SU-DHL-6 (cell line): ENCODE results near the gene OR10H4.

Source experiments
- EZH2phosphoT487 ChIP-seq: fragments of 200-600 bp; sonication (generic), shearing (Covaris generic); conservative IDR thresholded peaks from 2 replicates; pipeline ENCODE4 v1.6.1; 2018; ENCODE audit warnings: mild to moderate bottlenecking, antibody characterized with exemption, low read length, moderate library complexity, mixed read lengths
- TF ChIP-seq, protein P1 (sequence below): fragments of 200-600 bp; sonication (generic); IDR thresholded peaks from one replicate; pipeline ENCODE4 v1.5.1; 2017; ENCODE audit warnings: antibody characterized with exemption, mild to moderate bottlenecking, low read length, moderate library complexity; ENCODE audit not compliant: insufficient read depth, poor library complexity, severe bottlenecking

DNA sequence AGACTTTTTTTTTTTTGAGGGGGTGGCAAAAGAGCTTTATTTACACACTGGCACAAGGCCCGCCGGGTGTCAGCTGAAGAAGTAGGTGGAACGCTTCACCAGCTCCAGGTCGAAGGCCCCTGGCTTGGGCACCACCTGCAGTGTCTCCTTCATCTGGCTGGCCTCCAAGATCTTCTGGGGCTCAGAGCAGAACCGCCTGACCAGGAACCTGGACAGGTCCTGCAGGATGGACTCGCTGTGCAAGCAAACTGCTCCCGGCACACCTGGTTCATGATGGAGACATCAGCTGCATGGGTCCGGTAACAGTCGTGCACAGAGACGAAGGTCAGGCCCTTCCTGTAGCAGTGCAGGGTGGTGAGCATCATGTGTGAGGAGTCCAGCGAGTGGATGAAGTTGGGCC is 46.6 kb upstream of the OR10H4 start:
- TF ChIP-seq, protein P1, sequence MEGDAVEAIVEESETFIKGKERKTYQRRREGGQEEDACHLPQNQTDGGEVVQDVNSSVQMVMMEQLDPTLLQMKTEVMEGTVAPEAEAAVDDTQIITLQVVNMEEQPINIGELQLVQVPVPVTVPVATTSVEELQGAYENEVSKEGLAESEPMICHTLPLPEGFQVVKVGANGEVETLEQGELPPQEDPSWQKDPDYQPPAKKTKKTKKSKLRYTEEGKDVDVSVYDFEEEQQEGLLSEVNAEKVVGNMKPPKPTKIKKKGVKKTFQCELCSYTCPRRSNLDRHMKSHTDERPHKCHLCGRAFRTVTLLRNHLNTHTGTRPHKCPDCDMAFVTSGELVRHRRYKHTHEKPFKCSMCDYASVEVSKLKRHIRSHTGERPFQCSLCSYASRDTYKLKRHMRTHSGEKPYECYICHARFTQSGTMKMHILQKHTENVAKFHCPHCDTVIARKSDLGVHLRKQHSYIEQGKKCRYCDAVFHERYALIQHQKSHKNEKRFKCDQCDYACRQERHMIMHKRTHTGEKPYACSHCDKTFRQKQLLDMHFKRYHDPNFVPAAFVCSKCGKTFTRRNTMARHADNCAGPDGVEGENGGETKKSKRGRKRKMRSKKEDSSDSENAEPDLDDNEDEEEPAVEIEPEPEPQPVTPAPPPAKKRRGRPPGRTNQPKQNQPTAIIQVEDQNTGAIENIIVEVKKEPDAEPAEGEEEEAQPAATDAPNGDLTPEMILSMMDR: no peak
- TF ChIP-seq EZH2phosphoT487: no peak
